HG03521 (cell line): ENCODE measurements around the gene TP53BP2.
"Not testable (repeated sequence)": the region's sequence is repeated elsewhere in the genome, so short reads cannot be mapped to it uniquely, and the experiment has no call there.

Experiments used
- ATAC-seq: cut with Tn5 transposase; IDR thresholded peaks from one replicate; pipeline ENCODE4 v1.9.1; 2021; ENCODE audit warnings: mild to moderate bottlenecking, moderate library complexity; ENCODE audit not compliant: unreplicated experiment

TP53BP2 gene

DNA sequence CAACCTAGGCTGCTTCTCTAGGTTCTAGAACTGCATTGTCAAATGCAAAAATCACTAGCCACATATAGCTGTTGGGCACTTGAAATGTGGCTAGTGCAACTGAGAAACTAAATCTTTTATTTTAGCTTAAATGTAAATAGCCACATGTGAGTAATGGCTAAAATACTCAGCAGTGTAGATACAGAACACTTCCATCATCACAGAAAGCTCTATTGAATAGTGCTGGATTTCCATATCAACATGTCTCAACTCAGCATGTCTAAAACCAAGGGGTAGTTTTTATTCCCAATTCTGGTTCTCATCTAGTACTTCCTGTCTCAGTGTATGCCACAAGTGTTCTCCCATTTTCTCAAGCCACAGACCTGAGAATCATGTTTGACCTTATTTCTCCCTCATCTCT is 7.5 kb upstream of the TP53BP2 start:
- no peak for ATAC-seq

DNA sequence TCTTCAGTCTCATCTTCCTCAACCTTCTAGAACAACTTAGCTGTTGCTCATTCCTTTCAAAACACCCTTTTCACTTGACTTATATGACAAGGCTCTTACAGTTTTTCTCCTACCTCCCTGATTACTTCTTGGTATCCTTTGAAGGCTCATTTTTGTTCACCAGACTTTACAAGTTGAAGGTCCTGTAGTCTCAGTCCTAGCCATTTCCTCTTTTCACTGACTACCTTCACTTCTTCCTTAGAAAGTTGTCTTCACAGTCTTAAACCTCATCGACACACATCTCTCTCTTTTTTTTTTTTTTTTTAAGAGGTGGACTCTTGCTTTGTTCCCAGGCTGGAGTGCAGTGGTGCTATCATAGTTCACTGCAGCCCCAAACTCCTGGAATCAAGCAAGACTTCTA is 6.6 kb upstream of the TP53BP2 start:
- no peak for ATAC-seq

DNA sequence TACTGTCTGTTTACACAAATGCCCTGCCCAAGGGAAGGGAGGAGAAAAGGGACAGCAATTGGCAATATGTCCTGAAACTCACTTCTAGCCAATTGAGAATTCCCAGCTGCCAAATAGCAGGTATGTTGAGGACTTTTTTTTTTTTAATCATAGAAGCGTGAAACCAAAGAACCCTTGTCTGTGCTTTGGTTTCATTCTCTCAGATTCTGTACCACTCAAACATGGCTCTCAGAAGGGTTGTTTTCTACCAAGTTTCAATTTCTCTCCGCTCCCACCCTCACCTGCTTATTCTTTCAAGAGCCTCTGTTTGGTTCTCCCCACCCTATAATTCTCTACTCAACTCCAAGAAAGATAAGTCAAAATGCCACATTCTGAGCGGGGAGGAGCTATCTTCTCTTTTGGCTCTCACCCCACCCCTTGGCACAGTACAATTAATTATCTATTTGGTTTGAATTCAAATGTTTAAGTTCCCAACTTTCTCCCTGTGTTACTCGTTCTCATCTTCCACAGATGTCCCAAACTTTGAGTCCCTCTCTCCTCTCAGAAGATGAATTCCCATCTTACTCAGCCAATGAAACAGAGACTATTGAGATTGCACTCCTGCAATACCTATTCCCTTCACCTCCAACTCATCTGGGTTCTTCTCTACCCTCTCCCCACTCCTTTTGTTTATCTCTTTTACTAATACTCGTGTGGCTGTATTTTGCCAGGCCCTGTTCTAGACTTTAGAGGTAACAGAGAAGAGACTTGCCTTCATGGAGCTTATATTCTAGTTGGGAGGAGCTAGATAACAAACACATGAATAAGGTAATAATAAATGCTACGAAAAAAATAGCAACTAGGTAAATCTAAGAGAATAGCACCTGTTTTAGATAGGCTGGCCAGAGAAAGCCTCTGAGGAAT is 3.9 kb upstream of the TP53BP2 start:
- ATAC-seq = no peak

DNA sequence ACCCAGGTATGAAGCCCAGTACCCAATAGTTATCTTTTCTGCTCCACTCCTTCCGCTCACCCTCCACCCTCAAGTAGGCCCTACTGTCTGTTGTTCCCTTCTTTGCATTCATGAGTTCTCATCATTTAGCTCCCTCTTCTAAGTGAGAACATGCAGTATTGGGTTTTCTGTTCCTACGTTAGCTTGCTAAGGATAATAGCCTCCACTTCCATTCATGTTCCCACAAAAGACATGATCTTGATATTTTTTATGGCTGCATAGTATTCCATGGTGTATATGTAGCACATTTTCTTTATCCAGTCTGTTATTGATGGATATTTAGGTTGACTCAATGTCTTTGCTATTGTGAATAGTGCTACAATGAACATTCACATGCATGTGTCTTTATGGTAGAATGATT is 2.8 kb upstream of the TP53BP2 start:
- ATAC-seq = no peak

DNA sequence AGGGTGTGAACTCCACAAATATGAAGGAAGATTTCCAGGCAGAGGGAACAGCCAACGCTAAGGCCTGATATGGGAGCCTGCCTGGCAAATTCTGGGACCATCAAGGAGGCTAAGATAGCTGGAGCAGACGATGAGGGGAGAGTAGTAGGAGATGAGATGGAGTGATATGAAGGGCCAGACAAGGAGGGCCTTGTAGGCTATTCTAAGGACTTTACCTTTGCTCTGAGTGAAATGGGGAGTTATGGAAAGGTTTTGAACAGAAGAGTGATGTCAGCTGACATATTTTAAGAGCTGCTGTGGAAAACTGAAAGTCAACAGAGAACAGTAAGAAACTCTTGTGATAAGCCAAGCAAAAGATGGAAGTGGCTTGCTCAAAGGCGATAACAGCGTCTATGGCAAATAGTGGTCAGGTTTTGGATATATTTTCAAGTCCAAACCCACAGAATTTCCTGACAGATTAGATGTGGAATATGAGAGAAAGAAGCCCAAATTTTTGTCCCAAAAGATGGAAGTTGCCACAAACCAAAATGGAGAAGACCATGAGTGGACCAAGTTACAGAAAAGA is 2.1 kb upstream of the TP53BP2 start:
- ATAC-seq = no peak

DNA sequence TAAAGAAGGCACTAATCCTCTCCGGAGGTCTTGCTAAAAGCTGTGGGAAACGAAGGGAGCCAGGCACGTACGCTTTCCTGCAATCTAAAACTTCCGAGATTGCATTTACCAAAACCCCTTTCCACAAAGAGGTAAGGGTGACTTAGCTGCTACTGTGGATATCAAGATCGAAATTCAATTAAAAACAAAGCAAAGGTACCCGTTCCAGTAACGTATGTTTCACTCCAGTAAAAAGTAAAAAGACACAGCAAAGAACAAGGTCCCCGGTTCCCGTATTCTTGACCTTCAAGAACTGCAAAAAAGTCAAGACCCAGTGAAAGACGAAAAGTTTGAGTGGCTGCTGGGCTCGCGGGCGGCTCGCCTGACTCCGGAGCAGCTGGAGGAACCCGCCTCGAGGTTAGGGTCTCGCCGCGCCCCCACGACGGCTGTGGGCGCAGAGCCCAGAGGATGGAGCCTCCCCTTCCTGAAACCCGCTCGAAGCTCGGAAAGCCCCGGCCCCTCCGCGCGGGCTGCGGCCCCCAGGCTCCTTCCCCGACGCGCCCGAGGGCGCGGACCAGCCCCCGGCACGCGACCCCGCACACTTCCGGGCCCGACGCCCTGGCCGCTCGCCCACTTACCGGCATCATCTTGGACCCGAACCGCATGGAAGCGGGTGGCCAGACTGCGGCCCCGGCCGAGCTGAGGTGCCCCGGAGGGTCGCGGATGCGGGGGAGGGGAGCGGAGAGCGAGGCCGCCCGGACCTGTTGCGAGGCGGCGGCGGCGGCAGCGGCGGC is 524 bp downstream of the TP53BP2 start:
- ATAC-seq = peak; percentile 29

DNA sequence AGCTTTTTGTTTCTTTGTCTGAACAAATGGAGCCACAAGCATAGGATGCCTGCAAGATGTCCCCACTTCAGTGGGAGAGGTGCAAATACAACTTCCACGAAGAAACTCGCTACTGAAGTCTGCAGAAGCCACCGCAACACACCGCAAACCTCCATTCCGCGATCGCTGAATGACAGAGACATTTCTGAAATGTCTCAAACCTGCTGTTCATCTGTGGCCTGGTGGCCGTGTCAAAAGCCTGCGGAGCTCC is 1.0 kb downstream of the TP53BP2 start:
- ATAC-seq = no peak

DNA sequence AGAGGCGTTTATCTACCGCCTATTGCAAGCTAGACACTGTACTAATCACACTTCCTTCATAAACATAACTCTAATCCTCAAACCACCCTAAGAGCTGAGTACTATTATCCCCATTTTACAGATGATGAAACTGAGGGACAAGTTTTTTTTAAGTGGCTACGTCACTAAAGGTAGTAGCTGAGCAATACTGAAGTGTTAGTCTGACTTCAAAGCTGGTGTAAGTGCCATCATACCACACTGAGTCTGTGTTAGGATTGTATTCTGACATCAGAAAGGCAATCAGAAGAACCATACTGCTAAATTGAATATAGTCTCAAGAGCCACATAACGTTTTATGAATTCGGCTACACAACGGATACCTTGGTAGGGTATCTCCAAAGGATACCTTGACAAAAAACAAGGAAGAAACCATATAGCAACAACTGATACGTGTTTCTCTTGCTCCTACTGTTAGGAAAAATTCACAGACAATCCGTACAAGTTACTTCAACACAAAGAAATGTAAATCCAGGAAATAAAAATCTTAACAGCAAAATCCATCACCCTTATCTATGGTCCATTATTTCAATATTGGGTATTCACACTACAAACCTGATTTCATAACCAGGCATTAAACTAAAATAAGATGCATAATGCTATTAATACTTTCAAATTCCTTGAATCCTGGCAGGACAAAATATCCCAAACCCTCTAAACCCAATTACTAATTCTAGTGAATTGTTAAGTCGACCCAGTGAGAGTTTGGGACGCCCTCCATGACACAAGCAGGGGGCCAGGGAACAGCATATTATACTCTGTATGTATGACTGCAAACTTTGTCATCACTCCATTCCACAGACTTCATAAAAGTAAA is 1.6 kb downstream of the TP53BP2 start:
- no peak for ATAC-seq

DNA sequence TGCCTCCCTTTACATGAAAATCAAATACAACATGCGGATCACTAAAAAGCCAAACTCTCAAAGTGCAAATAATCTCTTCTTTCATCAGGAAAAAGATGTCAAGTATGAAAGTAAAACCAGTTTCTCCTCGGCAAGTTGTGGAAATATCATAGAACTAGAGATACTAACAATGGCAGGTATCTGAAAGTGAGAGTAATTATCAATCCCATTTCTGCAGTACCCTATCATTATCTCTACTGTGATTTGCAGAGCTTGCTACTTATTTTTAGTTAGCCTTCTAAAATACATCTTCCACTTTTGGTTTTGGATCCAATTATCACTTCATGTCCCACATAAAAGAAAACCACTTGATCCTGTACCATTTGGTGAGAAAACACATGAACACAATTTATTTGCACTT is 3.0 kb downstream of the TP53BP2 start:
- no peak for ATAC-seq

DNA sequence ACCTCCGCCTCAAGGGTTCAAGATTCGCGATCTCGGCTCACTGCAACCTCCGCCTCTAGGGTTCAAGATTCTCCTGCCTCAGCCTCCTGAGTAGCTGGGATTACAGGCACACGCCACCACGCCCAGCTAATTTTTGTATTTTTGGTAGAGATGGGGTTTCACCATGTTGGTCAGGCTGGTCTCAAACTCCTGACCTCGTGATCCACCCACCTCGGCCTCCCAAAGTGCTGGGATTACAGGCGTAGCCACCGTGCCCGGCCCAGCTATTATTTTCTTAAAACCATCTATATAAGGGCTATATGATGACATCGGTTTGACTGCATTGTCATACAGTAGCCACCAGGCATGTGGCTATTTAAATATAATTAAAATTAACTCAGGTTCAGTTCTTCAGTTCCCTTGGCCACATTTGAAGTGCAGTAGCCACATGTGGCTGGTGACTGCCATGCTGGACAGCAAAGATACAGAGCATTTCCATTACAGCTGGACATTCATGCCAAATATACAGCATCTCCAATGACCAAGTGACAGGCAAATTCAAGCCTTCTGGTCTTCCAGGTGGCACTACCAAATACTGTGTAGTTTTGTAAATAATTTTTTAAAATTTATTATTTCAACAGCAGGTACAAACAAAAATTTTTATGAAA is 3.6 kb downstream of the TP53BP2 start:
- ATAC-seq = not testable (repeated sequence)

DNA sequence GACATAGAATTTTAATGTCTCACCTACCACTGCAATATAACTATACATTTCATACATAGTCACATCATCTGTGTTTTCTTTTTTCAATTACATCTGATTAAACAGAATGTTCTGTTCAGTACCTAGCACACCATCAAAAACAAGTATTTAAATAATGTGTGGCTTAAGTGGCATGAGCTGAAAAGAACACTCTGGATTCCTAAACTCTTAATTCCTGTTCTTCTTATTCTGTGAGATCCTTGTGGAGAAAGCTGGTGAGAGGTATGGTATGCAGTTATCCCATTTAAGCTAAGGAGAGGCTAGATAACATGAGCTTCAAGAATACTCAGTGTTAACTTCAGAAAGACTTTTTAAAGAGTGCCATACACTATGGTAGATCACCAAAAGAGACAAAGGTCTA is 5.5 kb downstream of the TP53BP2 start:
- no peak for ATAC-seq

DNA sequence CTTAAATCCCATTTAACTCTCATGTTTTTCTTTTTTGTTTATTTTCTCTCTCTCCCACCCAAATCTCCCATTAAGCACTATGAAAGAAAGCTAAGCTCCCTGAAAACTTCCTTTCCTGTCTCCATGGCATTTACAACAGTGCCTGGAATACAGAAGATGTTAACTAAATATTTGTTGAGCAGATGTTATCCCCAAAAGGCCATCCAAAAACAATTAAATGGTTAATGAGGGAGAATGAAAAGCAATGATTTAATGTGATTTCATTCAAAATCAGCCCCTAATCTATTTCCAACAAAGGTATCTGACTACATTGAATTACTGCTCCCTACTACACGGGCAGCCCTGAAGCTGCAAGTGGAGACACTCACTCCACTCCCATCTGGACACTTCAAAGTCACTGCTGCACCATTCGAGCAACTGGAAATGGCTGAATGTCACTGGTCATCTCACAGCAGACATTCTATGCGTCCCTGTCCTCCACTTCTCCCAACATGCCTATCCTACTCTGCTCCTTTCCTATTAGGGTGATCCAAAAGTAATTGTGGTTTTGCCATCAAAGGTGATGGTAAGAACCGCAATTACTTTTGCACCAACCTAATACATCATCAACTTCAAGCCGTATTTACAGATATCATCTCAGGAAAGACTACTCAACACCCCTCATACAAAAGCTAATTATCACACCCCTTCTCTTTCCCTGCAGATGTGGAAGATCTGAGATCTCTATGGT is 7.5 kb downstream of the TP53BP2 start:
- ATAC-seq = no peak

DNA sequence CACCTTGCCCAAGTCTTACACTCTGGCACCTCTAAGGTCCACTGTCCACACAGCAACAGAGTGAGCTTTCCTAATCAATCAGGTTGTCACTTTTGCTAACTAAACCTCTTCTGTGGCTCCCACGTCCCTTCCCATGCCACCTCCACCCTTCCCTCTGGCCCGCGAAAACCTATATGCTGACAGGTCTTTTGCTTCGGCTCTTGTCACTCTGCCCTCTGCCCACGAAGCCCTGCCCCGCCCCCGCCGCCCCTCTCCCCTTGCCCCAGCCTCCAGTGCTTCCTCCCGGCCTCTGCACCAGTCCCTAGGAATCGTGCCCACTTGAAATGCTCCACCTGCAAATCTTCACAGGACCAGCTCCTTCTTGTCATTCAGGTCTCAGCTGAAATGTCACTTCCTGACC is 8.1 kb downstream of the TP53BP2 start:
- no peak for ATAC-seq

DNA sequence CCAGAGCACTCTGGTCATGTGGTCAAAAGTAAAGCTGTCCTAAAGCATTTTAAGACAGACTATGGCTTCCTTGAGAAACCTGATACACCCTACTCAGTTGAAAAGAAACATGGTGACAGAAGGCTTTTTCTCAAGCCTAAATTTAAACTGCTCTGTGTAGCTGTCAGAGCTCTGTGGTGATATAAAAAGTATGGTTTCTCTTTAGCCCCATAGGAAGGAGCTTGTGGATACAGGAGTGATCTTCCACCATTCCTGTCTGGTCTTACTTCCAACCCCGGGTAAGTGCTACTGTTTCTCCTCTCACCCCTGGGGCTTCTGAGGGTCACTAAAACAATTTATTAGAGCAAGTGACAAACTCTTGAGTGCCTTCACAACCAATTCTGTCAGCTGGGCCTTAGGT is 8.5 kb downstream of the TP53BP2 start:
- no peak for ATAC-seq

DNA sequence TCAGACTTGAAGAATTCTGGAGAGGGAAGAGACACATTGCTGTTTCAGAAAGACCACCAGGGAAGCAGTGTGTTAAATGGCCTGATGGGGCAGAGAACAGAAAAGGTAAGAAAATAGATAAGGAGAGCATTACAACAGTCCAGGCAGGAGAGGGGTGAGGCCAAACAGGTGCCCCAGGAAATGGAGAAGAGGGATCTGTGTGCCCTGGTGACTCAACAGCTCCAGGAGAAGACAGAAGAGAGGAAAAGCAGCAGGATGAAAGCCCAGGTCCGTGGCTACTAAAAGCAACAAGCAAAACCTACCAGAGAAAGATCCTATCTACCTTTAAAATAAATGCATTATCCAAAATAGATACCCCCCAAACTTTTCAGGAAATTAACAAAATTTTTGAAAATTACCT is 9.2 kb downstream of the TP53BP2 start:
- no peak for ATAC-seq

DNA sequence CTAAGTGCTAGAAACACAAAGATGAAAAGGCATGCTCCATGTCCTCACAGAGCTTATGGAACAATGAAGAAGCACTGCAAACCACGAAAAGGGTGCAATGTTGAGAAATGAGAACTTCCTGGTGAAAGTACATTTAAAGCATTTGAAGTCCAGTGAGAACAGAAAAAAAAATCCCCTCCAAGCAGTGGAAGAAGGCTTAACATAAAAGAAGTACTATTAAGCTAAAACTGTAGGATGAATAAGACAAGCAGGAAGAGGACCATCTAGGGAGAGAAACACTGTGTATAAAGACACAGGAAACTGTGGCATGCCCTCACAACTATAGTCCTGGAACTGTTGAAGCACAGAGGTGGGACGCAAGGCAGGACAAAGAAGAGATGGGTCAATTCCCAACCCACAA is 10.0 kb downstream of the TP53BP2 start:
- no peak for ATAC-seq

DNA sequence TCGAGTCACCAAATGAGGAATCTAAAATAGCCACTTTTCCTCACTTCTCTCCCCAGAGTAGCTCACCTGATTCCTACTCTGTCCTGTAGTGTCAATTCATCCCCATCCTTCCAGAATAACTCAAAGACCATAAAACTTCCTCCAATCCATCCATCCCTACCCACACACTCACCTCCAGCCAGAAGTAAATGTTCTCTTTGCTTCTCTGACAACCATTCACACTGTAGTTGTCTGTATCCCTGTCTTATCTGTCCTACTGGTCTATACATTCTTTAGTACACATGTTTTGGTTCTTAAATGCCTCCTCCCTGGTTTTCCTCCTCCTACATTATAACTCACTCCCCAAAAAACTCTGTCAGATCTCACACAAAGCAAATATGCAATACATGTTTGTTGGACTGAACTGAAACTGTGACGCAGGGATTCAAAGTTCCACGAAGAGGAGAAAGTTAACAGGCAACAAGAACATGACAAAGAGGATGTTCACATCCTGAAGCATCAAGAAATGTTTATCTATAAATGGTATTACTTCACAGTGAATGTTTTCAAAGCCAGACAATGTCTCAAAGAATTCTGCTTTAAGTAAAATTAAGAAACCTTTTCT is 11.0 kb downstream of the TP53BP2 start:
- no peak for ATAC-seq

DNA sequence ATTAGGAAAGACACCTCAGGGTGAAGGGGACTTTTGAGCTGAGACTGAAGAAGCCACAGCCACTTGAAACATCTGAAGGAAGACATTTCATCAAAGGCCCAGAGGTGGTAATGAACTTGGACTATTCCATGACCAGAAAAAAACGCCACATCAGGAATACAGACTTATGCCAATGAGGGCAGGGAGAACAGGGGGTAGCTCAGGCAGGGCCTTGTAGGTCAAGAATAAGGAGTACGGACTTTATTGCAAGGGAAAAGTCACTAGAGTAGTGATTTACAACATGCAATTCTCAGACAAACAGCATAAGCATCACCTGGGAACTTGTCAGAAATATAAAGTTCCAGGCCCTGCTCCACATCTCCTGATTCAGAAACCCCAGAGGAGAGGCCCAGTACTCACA is 11.8 kb downstream of the TP53BP2 start:
- no peak for ATAC-seq

DNA sequence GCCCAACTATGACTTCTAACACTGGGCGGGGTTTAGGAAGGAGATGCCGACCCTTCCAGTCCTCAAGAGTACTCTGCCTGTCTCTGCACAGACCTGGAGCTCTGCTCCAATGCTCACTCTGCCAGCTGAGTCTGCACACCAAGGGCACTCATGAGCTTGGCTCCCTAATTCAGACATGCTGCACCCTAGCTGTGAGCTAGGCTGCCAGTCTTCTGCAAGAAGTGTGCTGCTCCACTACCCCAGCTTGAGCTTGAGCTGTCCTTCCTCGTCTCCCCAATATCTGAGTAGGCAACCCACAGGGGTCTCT is 13.2 kb downstream of the TP53BP2 start:
- ATAC-seq = no peak
